GM19240 (cell line): Measurements from ENCODE around the gene ROR1.
"Not testable (repeated sequence)": the region's sequence is repeated elsewhere in the genome, so short reads cannot be mapped to it uniquely, and the experiment has no call there.

ENCODE experiments used
- DNase-seq: peaks from one replicate; pipeline ENCODE4 v3.0.0; 2011; ENCODE audit warnings: low spot score; ENCODE audit not compliant: insufficient read length

Gene ROR1

GRCh38 chr1:63821091-63822005 lies 47.5 kb downstream of the ROR1 start:
- DNase-seq: no peak

- DNase-seq: no peak
Observed at GRCh38 chr1:63822540-63822939, 48.7 kb downstream of the ROR1 start.

- no peak for DNase-seq
Observed at GRCh38 chr1:63824451-63824850, 50.6 kb downstream of the ROR1 start.

- DNase-seq: no peak
Observed at GRCh38 chr1:63825111-63825510, 51.3 kb downstream of the ROR1 start.

GRCh38 chr1:63826246-63826861 lies 52.5 kb downstream of the ROR1 start:
- not testable (repeated sequence) for DNase-seq

- no peak for DNase-seq
Observed at GRCh38 chr1:63827411-63828321, 53.8 kb downstream of the ROR1 start.

GRCh38 chr1:63828322-63829044 lies 54.7 kb downstream of the ROR1 start:
- DNase-seq: no peak

- DNase-seq: no peak
Observed at GRCh38 chr1:63829349-63830327, 55.8 kb downstream of the ROR1 start.

- DNase-seq: no peak
Observed at GRCh38 chr1:63831409-63831808, 57.6 kb downstream of the ROR1 start.

GRCh38 chr1:63833363-63834119 lies 59.7 kb downstream of the ROR1 start:
- DNase-seq: no peak

- no peak for DNase-seq
Observed at GRCh38 chr1:63835128-63835527, 61.3 kb downstream of the ROR1 start.

- no peak for DNase-seq
Observed at GRCh38 chr1:63836374-63836773, 62.6 kb downstream of the ROR1 start.

- no peak for DNase-seq
Observed at GRCh38 chr1:63836830-63837229, 63.0 kb downstream of the ROR1 start.

- DNase-seq: no peak
Observed at GRCh38 chr1:63843010-63843409, 69.2 kb downstream of the ROR1 start.

- DNase-seq: no peak
Observed at GRCh38 chr1:63843884-63844283, 70.1 kb downstream of the ROR1 start.

- DNase-seq: no peak
Observed at GRCh38 chr1:63845346-63845745, 71.5 kb downstream of the ROR1 start.

GRCh38 chr1:63847308-63847910 lies 73.6 kb downstream of the ROR1 start:
- DNase-seq: no peak

GRCh38 chr1:63848733-63849132 lies 74.9 kb downstream of the ROR1 start:
- no peak for DNase-seq

- no peak for DNase-seq
Observed at GRCh38 chr1:63849149-63849548, 75.3 kb downstream of the ROR1 start.
